GM12865 (cell line): ENCODE measurements around the gene RAP2C.
A peak's percentile ranks its signal among the peaks of the same experiment; 100 is the strongest.

Experiments
- DNase-seq: peaks from one replicate; pipeline ENCODE4 v3.0.0; 2010; ENCODE audit warnings: low read depth
- H3K4me3 ChIP-seq: 2 replicates; pipeline ENCODE4 v1.5.1; 2011; ENCODE audit warnings: mild to moderate bottlenecking, low read depth, low read length, control low read depth
- TF ChIP-seq, protein P1 (sequence below): IDR thresholded peaks from 2 replicates; pipeline ENCODE4 v1.5.1; 2011; ENCODE audit warnings: low read length, control low read depth, low read depth, inconsistent platforms; ENCODE audit not compliant: insufficient read depth; ENCODE audit errors: missing control alignments

The RAP2C gene

DNA sequence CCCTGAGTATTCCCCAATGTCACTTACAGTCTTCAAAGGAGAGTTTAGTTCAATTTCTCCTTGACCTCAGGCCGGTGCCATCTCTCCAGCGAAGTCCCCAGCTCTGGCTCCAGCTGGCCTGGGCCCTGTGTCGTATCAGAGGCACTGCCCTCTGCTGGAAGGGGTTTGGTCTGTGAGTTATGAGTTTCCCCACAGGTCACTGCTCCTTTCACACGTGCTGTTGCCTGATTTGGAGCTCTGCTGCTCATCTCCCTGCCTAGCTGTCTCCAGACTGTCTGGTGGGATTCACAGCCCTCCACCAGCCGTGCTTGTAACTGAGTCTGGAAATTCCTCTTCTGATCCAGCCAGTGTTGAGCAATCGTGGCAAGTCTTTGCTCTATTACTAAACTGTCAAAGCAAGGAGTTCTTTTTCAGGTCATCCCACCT is at the start of gene RAP2C:
RAP2C (minus strand) TSS at position 105 of the 426 bp plus-strand sequence. CDS start 2,179 bp downstream, outside the sequence.
- TF ChIP-seq, protein P1, sequence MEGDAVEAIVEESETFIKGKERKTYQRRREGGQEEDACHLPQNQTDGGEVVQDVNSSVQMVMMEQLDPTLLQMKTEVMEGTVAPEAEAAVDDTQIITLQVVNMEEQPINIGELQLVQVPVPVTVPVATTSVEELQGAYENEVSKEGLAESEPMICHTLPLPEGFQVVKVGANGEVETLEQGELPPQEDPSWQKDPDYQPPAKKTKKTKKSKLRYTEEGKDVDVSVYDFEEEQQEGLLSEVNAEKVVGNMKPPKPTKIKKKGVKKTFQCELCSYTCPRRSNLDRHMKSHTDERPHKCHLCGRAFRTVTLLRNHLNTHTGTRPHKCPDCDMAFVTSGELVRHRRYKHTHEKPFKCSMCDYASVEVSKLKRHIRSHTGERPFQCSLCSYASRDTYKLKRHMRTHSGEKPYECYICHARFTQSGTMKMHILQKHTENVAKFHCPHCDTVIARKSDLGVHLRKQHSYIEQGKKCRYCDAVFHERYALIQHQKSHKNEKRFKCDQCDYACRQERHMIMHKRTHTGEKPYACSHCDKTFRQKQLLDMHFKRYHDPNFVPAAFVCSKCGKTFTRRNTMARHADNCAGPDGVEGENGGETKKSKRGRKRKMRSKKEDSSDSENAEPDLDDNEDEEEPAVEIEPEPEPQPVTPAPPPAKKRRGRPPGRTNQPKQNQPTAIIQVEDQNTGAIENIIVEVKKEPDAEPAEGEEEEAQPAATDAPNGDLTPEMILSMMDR, result peak; percentile 64
- DNase-seq, result peak; percentile 82
- H3K4me3 ChIP-seq, result peak within 1 kb of the TSS; percentile 89

DNA sequence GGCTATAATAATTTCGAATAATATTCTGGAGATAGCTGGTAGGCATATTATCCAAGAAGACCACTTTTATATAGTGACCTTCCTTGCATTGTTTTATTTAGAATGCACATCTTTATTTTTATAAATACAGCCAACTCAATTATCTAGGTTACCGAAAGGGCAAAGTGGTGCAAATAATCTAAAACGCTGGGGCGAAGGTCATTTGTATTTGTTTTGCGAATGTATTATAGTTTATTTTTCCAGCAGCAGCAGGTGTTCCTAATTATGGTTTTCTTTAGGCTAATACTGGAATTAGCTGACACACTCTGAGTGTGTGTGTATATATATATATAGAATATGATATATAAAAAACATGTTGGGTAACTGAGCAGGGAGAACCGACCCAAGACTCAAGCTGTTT is 48.1 kb upstream of the RAP2C start:
- no peak for DNase-seq
- TF ChIP-seq, protein P1, result no peak
- no peak overlapping the region for H3K4me3 ChIP-seq

DNA sequence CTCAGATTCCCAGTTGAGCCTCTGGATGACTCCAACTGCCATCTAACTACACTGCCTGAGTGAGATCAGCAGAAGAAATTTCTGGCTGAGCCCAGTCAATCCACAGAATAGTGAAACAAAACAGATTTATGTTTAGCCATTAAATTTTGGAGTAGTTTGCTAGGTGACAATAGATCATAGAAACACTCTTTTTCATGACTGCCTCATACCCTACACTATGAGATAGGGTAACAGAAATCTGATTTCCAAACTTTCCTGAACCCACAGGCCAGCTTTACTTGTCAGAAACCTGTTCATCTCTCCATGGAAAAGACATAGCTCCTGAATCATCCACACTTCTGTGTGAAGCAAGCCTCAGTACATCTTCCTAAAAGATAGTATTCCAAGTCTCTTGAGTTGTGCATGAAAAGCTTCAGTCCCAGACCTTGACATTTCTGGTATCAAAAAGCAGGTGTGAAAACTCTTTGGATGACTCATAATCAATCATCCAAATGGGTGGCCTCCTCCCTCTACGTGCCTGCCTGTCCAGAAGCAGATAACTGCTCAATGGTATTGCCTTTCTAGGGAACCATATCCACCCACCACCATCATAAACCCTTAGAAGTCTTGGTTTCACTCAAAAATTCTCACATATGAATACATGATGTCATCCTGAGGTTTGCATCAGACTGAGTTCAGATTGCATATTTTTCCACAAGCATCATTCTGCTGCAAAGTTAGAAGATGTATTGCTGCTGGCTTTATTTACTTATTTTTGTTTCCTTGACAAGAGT is 47.5 kb upstream of the RAP2C start:
- H3K4me3 ChIP-seq, result no peak overlapping the region
- TF ChIP-seq, protein P1, result no peak
- no peak for DNase-seq

DNA sequence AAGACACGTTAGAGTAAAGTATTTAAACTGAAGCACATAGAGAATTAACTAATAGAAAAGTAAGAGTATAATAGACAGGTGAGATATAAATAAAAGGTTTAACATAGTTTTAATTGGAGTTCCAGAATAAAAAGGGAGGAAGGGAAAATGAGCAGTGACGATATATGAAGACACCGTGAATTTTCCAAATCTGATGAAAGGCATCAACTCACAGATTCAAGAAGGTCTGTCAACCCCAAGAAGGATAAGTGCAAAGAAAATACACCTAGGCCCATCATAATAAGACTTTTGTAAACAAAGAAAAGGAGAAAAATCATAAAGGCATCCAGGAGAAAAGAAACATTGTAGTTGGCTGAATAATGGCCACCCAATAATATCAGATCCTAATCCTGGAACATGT is 43.9 kb upstream of the RAP2C start:
- TF ChIP-seq, protein P1, result no peak
- no peak for DNase-seq
- no peak overlapping the region for H3K4me3 ChIP-seq

DNA sequence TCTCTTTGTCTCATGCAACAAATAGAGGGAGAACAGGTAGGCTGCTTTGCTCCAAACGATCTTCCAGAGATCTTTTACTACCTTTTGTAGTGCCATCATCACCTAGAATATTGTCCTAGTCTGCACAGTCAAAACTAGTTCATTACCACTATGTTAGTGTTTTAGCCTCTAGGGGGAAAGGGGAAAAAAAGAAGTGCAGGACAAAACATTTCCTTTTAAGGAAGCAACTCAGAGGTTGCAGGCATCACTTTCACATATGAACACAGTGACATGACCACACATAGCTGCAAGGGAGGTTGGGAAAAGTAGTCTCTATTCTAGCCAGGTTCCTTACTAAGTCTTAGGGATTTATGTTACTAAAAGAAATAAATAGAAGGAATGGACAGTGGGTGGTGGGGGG is 39.3 kb upstream of the RAP2C start:
- TF ChIP-seq, protein P1, result no peak
- no peak overlapping the region for H3K4me3 ChIP-seq
- DNase-seq, result no peak

DNA sequence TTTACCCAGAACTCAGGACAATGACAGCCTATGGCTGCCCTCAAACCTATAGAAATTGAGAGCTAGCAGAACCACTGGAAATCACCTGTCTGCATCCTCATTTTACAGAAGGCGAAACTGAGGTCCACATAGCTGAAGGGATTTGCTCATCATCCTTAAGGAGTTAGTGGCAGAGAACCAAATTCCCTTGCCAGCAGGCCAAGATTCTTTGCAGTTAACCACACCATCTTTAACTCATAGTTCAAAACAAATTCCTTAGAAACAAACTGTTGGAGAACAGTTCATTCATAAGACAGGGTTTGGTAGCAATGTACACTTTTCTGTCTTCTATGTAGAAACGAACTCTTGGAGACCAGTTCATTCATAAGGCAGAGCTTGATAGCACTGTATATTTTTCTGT is 37.9 kb upstream of the RAP2C start:
- TF ChIP-seq, protein P1, result no peak
- DNase-seq, result no peak
- H3K4me3 ChIP-seq, result no peak overlapping the region

DNA sequence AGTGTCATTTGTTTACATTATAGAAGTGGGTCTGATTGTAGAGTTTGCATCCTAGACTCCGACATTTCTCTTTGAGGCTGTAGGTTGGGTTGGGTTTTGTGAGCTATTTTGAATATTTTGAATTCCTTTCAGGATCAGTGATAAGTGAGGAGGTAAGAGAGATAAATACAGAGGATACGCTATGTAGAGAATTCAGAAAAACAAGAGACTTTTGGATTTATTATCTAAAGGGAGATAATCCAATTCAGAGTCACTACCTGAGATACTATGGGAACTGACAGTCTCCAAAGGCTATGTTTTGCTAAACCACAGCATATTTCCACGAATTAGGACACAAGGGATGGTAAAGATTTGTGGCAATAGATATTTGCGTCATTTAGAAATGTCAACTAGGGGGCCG is 16.9 kb upstream of the RAP2C start:
- TF ChIP-seq, protein P1, result no peak
- DNase-seq, result no peak
- H3K4me3 ChIP-seq, result no peak overlapping the region
